Heart left ventricle (tissue), 16 donors: ENCODE results near the gene ATAT1. TPM values are rescaled to one million over a fixed set of nuclear protein-coding genes. Genes with fewer than 3 reads are reported as not detected.

Experiments
- ATAC-seq, 4 donors: fragments of 200-7000 bp; cut with Tn5 transposase; one replicate each; pipeline ENCODE4 v1.9.1; 2020 to 2022; ENCODE audit warnings: moderate library complexity in 4 of 4, mild to moderate bottlenecking in 3 of 4, moderate number of reproducible peaks in 1 of 4
- DNase-seq, 5 donors: peaks; one replicate each; pipeline ENCODE4 v3.0.0-alpha.2; 2020
- H3K27ac ChIP-seq, 12 donors: fragments of 200-600 bp; sonication (generic) in 4 of 12; one replicate each; pipeline versions ENCODE4 v1.5.0 to v1.8.0; 2016 to 2022; ENCODE audit warnings: mild to moderate bottlenecking in 2 of 12
- H3K27me3 ChIP-seq, 9 donors: fragments of 200-600 bp; sonication (generic) in 2 of 9; one replicate each; pipeline versions ENCODE4 v1.5.1 to v1.8.0; 2016 to 2022; ENCODE audit warnings: mild to moderate bottlenecking in 3 of 9
- H3K36me3 ChIP-seq, 9 donors: fragments of 200-600 bp; sonication (generic) in 2 of 9; one replicate each; pipeline versions ENCODE4 v1.5.0 to v1.8.0; 2018 to 2022; ENCODE audit warnings: mild to moderate bottlenecking in 2 of 9
- H3K4me1 ChIP-seq, 12 donors: fragments of 200-600 bp; sonication (generic) in 4 of 12; one replicate each; pipeline versions ENCODE4 v1.5.0 to v1.8.0; 2016 to 2022; ENCODE audit warnings: mild to moderate bottlenecking in 3 of 12
- H3K4me3 ChIP-seq, 12 donors: fragments of 200-600 bp; sonication (generic) in 4 of 12; one replicate each; pipeline versions ENCODE4 v1.5.0 to v1.8.0; 2017 to 2022; ENCODE audit warnings: mild to moderate bottlenecking in 9 of 12, moderate library complexity in 4 of 12
- H3K9me3 ChIP-seq, 12 donors: fragments of 200-600 bp; sonication (generic) in 4 of 12; one replicate each; pipeline versions ENCODE4 v1.5.0 to v1.8.0; 2016 to 2022; ENCODE audit warnings: mild to moderate bottlenecking in 1 of 12
- CTCF ChIP-seq, 12 donors: fragments of 200-600 bp; sonication (generic) in 4 of 12; IDR thresholded peaks; one replicate each; pipeline versions ENCODE4 v1.5.0 to v1.8.0; 2018 to 2022; ENCODE audit warnings: antibody characterized with exemption in 12 of 12, mild to moderate bottlenecking in 5 of 12
- POLR2A ChIP-seq, 2 donors: fragments of 450-650 bp; IDR thresholded peaks; one replicate each; pipeline ENCODE4 v1.6.1; 2017; ENCODE audit warnings: antibody characterized with exemption in 2 of 2, mild to moderate bottlenecking in 2 of 2, moderate library complexity in 2 of 2
- WGBS, 4 donors: extraction: QIAGEN DNeasy Blood & Tissue Kit in 2 of 4; methylation state at CpG; one replicate each; pipeline versions ENCODE4 v1.1.5 to v1.1.7; 2013 to 2018; 5-methylcytosine and 5-hydroxymethylcytosine counted together
- intact Hi-C, 10 donors: fragments of 100-400 bp; cut with DNase I; formaldehyde crosslinking; loops; one replicate each; pipeline versions ENCODE4 v1.11.1 to v1.14.2; 2022
- polyA plus RNA-seq, 2 donors: library from polyadenylated mRNA; stranded (reverse); fragments of 200-250 nt; gene quantifications; one replicate each; pipeline ENCODE4 v1.2.3, GENCODE V29; 2013
- total RNA-seq, 9 donors: library from RNA; depleted of rRNA in 2 of 9; stranded (reverse); fragments of >200 nt in 2 of 9; fragmentation: NEBNext Ultra II Directional in 3 of 9; extraction: Animal tissue kit (Norgen Biotek cat#: 25700) in 3 of 9; gene quantifications; one replicate each; pipeline versions ENCODE4 v1.1.0 to v1.2.4, GENCODE V29; 2016 to 2023
- donor health status: ischemic (EF 13 %, LVEDD 7.1; RV severe dilation, severe dysfunction).
- donor health status: healthy with polysubstance abuse.
- donor health status: DM: no; HTN: yes; CAD: no.
- donor health status: DM: no; HTN: no; CAD: no.
- donor health status: ischemic (EF 25% LVEDD 6.9; RV normal size, moderate dysfunction).
- donor health status: ischemic (EF 25% LVEDD 5.7; RV mildly dilated, moderate dysfunction).
- donor health status: healthy.
- donor health status: DM: yes; HTN: yes; CAD: no.
- donor health status: ischemic (EF 35%, LVEDD 5.7; RV mildly dilated, moderate dysfunction).
- donor health status: nonischemic (EF 11% LVEDD 7.7; RV severe dilation, severe dysfunction).
- donor health status: DM: yes; HTN: yes; CAD: no.
- donor health status: PGD.
- donor health status: ischemic (EF 29% LVEDD 5.4; RV normal size, mild dysfunction).
- donor health status: nonischemic (EF 23%, LVEDD 6.1; RV moderate dilation, normal function).

Gene ATAT1
- total and polyA plus RNA-seq, 11 donors, result 1.1 to 7.0 (median 3.3) TPM

- DNase-seq, result no peak
- Histone ChIP-seq H3K27me3 (no peaks in the 10 kb centered on the region), H3K27ac (peak overlapping the region; percentile 92 to 100 (median 98)), H3K36me3 (peaks cover 0 to 38% (median 9%) of the 10 kb centered on the region in 9 donors), H3K4me3 (peak overlapping the region; percentile 52 to 96 (median 74)), H3K4me1 (peaks cover 0 to 86% (median 53%) of the 10 kb centered on the region in 12 donors), H3K9me3 (no peaks in the 10 kb centered on the region)
- intact Hi-C loops, result loop anchor here in 4 of 10 donors (1.0 to 10.0 kb wide), 8 partner anchors 37 to 401 kb away; partner anchors contain the start of genes DDR1 (in 2 of the 4) and TUBB (in 1 of the 4)
- WGBS, 4 donors, result 35 to 48% (median 42%) methylated on average over 2 of the region's 2 CpGs
- no peak for TF ChIP-seq CTCF (IDR thresholded peaks at IDR 0.05)
- TF ChIP-seq POLR2A (IDR thresholded peaks at IDR 0.05), result no peak
- ATAC-seq, result no peak
Observed at GRCh38 chr6:30683980-30684338, 57.3 kb downstream of the ATAT1 start.

- Histone ChIP-seq H3K9me3 (no peaks in the 10 kb centered on the region), H3K27ac (peak overlapping the region; percentile 92 to 100 (median 98)), H3K36me3 (peaks cover 0 to 32% (median 7%) of the 10 kb centered on the region in 9 donors), H3K4me3 (peak overlapping the region; percentile 52 to 96 (median 74)), H3K4me1 (peaks cover 0 to 86% (median 54%) of the 10 kb centered on the region in 12 donors), H3K27me3 (no peaks in the 10 kb centered on the region)
- no peak for ATAC-seq
- intact Hi-C loops, result loop anchor here in 4 of 10 donors (2.0 to 10.0 kb wide), 7 partner anchors 36 to 400 kb away; partner anchors contain the start of genes DDR1 (in 2 of the 4) and TUBB (in 1 of the 4)
- DNase-seq, result peak; percentile 74 to 84 (median 78)
- WGBS, 4 donors, result 28 to 57% (median 41%) methylated on average over 15 to 21 of the region's 21 CpGs
- TF ChIP-seq CTCF (IDR thresholded peaks at IDR 0.05), result no peak
- TF ChIP-seq POLR2A (IDR thresholded peaks at IDR 0.05), result no peak
Observed at GRCh38 chr6:30684386-30685156, 57.9 kb downstream of the ATAT1 start.

- no peaks in the 10 kb centered on the region for H3K27me3 ChIP-seq
- DNase-seq, result peak in 1 of 5 donors; percentile 69
- intact Hi-C loops, result loop anchor here in 5 of 10 donors (2.0 to 10.0 kb wide), 3 partner anchors 35 to 399 kb away; partner anchors contain the start of genes TUBB (in 4 of the 5) and DDR1 (in 1 of the 5)
Observed at GRCh38 chr6:30685157-30686008, 58.7 kb downstream of the ATAT1 start.

More at GRCh38 chr6:30685157-30686008, 58.7 kb downstream of the ATAT1 start:
- Histone ChIP-seq H3K4me3 (peak overlapping the region; percentile 52 to 96 (median 74)), H3K9me3 (no peaks in the 10 kb centered on the region), H3K4me1 (peaks cover 4 to 86% (median 54%) of the 10 kb centered on the region in 12 donors), H3K27ac (peak overlapping the region; percentile 92 to 100 (median 98)), H3K36me3 (peaks cover 0 to 24% (median 3%) of the 10 kb centered on the region in 9 donors)
- ATAC-seq, result no peak
- 32 to 46% (median 39%) methylated on average over 29 of the region's 29 CpGs for WGBS, 4 donors
- TF ChIP-seq CTCF (IDR thresholded peaks at IDR 0.05) (peak in 3 of 12 donors; percentile 2 to 26 (median 7)), POLR2A (IDR thresholded peaks at IDR 0.05) (no peak)
